Vagina (tissue), 2 donors: Measurements from ENCODE around the gene C10orf90. TPM values are rescaled to one million over a fixed set of nuclear protein-coding genes. Genes with fewer than 3 reads are reported as not detected.

Source experiments
- DNase-seq, 2 donors: peaks; one replicate each; pipeline ENCODE4 v3.0.0-alpha.2; 2017; ENCODE audit errors: extremely low spot score in 2 of 2
- H3K27ac ChIP-seq: fragments of 200-600 bp; sonication (generic); one replicate; pipeline ENCODE4 v1.5.1; 2019
- H3K27me3 ChIP-seq: fragments of 200-600 bp; sonication (generic); one replicate; pipeline ENCODE4 v1.5.1; 2019
- H3K36me3 ChIP-seq, 2 donors: fragments of 200-600 bp; sonication (generic); one replicate each; pipeline ENCODE4 v1.5.1; 2017 to 2019
- H3K4me1 ChIP-seq: fragments of 200-600 bp; sonication (generic); one replicate; pipeline ENCODE4 v1.5.1; 2019
- H3K4me3 ChIP-seq, 2 donors: fragments of 200-600 bp; sonication (generic); 1 replicate in 1 of 2; 2 replicates in 1 of 2; pipeline ENCODE4 v1.5.1; 2016 to 2019
- H3K9me3 ChIP-seq: fragments of 200-600 bp; sonication (generic); one replicate; pipeline ENCODE4 v1.5.1; 2019
- POLR2A ChIP-seq, 2 donors: fragments of 450-650 bp; IDR thresholded peaks; one replicate each; pipeline ENCODE4 v1.6.1; 2017; ENCODE audit warnings: antibody characterized with exemption in 2 of 2, mild to moderate bottlenecking in 2 of 2, moderate library complexity in 2 of 2
- POLR2AphosphoS5 ChIP-seq, 2 donors: sonication (generic); formaldehyde crosslinking; IDR thresholded peaks; one replicate each; pipeline ENCODE4 v1.9.0; 2017; ENCODE audit warnings: antibody characterized with exemption in 2 of 2, mild to moderate bottlenecking in 2 of 2, low read depth in 1 of 2; ENCODE audit not compliant: insufficient read depth in 1 of 2
- intact Hi-C: fragments of 100-400 bp; cut with DNase I; formaldehyde crosslinking; loops from one replicate; pipeline ENCODE4 v1.15.1; 2023
- total RNA-seq: library from RNA; depleted of rRNA; stranded (reverse); fragments of >200 nt; gene quantifications from one replicate; pipeline ENCODE4 v1.2.3, GENCODE V29; 2016
- TF ChIP-seq, protein P1 (sequence below), 3 experiments: fragments of 450-650 bp in 2 of 3; fragments of 200-600 bp in 1 of 3; sonication (generic) in 1 of 3; IDR thresholded peaks; one replicate each; pipeline ENCODE4 v1.5.1; 2017 to 2019; ENCODE audit warnings: antibody characterized with exemption in 3 of 3, mild to moderate bottlenecking in 2 of 3, moderate library complexity in 2 of 3

C10orf90 gene
- total RNA-seq, 1 donor from 2014 or later, result not detected

DNA sequence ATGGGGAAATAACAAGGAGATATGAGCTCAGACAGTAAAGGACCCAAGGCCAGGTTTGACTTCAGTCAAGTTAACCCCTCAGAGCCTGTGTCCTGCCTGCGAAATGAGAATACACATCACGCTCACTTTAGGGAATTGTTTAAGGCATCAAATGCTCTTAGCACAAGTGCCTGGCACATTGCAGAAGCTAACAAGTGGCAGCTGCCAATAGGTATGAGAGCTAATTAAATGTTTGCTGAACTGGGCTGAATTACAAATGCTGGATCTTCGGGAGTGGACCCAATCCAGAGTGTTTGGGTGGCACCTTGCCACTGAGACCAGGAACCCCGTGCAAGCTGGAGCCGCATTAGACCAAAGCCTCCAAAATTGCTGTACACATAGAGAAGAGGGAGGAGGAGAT, 136.8 kb downstream of the C10orf90 start:
- Histone ChIP-seq H3K9me3 (no peaks in the 10 kb centered on the region), H3K27ac (no peak overlapping the region), H3K36me3 (no peaks in the 10 kb centered on the region), H3K27me3 (no peaks in the 10 kb centered on the region), H3K4me1 (no peaks in the 10 kb centered on the region), H3K4me3 (no peak overlapping the region)
- DNase-seq, result no peak
- intact Hi-C loops, result no loop called here
- TF ChIP-seq, protein P1, sequence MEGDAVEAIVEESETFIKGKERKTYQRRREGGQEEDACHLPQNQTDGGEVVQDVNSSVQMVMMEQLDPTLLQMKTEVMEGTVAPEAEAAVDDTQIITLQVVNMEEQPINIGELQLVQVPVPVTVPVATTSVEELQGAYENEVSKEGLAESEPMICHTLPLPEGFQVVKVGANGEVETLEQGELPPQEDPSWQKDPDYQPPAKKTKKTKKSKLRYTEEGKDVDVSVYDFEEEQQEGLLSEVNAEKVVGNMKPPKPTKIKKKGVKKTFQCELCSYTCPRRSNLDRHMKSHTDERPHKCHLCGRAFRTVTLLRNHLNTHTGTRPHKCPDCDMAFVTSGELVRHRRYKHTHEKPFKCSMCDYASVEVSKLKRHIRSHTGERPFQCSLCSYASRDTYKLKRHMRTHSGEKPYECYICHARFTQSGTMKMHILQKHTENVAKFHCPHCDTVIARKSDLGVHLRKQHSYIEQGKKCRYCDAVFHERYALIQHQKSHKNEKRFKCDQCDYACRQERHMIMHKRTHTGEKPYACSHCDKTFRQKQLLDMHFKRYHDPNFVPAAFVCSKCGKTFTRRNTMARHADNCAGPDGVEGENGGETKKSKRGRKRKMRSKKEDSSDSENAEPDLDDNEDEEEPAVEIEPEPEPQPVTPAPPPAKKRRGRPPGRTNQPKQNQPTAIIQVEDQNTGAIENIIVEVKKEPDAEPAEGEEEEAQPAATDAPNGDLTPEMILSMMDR (IDR thresholded peaks at IDR 0.05), result no peak
- TF ChIP-seq POLR2A (IDR thresholded peaks at IDR 0.05) (no peak), POLR2AphosphoS5 (IDR thresholded peaks at IDR 0.05; ENCODE audit: insufficient read depth in 1 of 2, low read depth in 1 of 2) (no peak)

DNA sequence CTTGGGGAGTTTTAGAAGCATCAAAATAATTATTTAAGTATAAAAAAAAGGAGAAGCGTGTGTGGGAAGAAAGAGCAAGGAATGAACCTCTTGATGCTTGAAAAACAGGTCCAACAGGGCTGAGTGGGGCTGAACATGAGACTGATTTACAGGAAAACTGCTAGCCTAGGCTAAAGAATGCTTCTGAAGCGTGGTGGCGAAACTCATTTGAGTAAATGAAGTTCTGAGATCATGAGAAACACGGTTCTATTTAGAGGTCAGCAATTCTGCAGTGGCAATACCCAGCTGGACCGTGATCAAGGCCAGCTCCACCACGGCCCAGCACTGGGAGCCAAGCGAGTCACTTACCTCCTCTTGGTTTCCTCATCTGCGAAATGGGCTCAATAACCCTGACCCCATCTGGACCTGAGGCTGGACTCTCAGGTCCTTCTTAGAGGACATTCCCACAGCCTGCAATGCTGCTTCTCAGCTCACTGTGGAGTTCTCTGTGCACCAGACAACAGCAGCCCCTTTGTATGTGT, 142.1 kb downstream of the C10orf90 start:
- intact Hi-C loops, result no loop called here
- Histone ChIP-seq H3K36me3 (no peaks in the 10 kb centered on the region), H3K4me1 (no peaks in the 10 kb centered on the region), H3K27ac (no peak overlapping the region), H3K27me3 (no peaks in the 10 kb centered on the region), H3K9me3 (no peaks in the 10 kb centered on the region), H3K4me3 (no peak overlapping the region)
- TF ChIP-seq POLR2A (IDR thresholded peaks at IDR 0.05), result no peak
- TF ChIP-seq POLR2AphosphoS5 (IDR thresholded peaks at IDR 0.05; ENCODE audit: insufficient read depth in 1 of 2, low read depth in 1 of 2), result no peak
- TF ChIP-seq, protein P1 (IDR thresholded peaks at IDR 0.05), result no peak
- DNase-seq, result peak; percentile 34 to 40

DNA sequence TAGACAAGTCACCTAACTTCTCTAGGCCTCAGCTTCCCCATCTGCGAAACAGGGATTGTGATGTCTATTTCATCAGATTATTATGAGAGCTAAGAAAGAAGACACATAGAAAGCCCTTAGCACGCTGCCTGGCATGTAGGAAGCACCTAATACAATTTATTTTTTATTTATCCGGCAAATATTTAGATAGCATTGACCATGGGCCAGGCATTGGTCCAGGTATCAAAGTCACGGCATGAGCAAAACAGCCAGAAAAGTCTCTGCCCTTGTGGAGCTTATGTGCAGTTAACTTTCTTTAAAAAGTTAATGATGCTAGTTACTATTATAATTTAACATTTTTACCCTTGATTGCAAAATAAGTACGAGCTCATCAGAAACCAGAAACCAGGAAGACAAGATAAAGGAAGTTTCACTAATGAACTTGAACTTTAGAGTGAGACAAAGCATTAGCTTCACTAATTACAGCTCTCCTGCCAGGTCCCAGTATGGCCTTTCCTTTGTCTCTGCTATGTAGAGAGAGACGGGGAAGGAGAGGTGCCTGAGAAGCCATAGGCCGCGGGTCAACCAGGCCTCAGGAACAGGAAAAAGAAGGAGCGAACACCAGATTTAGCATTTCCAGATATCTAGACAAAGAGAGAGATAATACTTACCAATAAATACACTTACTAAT, 142.7 kb downstream of the C10orf90 start:
- Histone ChIP-seq H3K27ac (no peak overlapping the region), H3K4me1 (no peaks in the 10 kb centered on the region), H3K9me3 (no peaks in the 10 kb centered on the region), H3K36me3 (no peaks in the 10 kb centered on the region), H3K27me3 (no peaks in the 10 kb centered on the region), H3K4me3 (no peak overlapping the region)
- TF ChIP-seq POLR2A (IDR thresholded peaks at IDR 0.05), result no peak
- TF ChIP-seq, protein P1 (IDR thresholded peaks at IDR 0.05), result no peak
- TF ChIP-seq POLR2AphosphoS5 (IDR thresholded peaks at IDR 0.05; ENCODE audit: insufficient read depth in 1 of 2, low read depth in 1 of 2), result no peak
- intact Hi-C loops, result no loop called here
- DNase-seq, result peak in 1 of 2 donors; percentile 14

DNA sequence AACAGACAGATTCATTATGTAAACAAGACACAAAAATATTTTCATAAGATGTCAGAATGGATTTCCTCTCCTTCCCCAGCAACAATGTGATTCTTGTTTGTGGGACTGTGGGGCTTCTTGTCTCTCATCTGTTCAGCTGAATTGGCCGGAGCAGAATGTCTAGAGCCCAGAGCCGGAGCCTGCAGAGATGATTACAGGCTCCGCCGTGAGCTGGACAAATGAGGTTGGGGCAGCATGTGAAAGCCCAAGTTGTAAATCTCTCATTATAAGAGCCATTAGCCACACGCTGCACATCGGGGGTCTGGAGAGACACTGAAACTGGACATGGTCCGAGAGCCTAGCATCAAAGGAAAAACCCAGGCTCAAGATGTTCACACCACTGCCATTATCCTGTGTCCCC, 145.2 kb downstream of the C10orf90 start:
- H3K4me1 ChIP-seq, result no peaks in the 10 kb centered on the region
- intact Hi-C loops, result no loop called here
- no peaks in the 10 kb centered on the region for H3K27me3 ChIP-seq
- peak; percentile 31 to 67 for DNase-seq
- TF ChIP-seq, protein P1 (IDR thresholded peaks at IDR 0.05), result no peak
- no peak for TF ChIP-seq POLR2AphosphoS5 (IDR thresholded peaks at IDR 0.05; ENCODE audit: insufficient read depth in 1 of 2, low read depth in 1 of 2)
- TF ChIP-seq POLR2A (IDR thresholded peaks at IDR 0.05), result no peak
- no peaks in the 10 kb centered on the region for H3K36me3 ChIP-seq
- no peak overlapping the region for H3K4me3 ChIP-seq
- H3K9me3 ChIP-seq, result no peaks in the 10 kb centered on the region
- H3K27ac ChIP-seq, result no peak overlapping the region

DNA sequence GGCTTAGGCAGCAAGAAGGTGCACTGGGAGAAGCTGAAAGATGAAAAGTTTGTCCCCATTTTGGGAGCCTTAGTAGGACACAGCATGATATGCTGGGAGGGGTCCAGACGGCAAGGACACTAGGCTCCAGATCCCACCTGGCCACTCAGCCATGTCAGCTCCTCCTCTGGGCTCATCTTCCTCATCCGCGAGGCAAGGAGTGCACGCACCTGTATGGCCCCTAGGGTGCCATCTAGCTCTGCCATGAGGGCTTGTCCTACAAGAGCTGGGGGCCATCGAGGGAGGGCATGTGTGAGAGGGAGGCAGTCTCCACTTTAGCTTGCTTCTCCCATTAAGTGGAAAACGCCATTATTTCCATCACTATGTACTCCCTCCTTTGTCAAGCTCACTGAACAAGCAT, 146.0 kb downstream of the C10orf90 start:
- no peaks in the 10 kb centered on the region for H3K36me3 ChIP-seq
- H3K4me1 ChIP-seq, result no peaks in the 10 kb centered on the region
- TF ChIP-seq, protein P1 (IDR thresholded peaks at IDR 0.05), result no peak
- TF ChIP-seq POLR2AphosphoS5 (IDR thresholded peaks at IDR 0.05; ENCODE audit: insufficient read depth in 1 of 2, low read depth in 1 of 2), result no peak
- TF ChIP-seq POLR2A (IDR thresholded peaks at IDR 0.05), result no peak
- H3K27ac ChIP-seq, result no peak overlapping the region
- no peaks in the 10 kb centered on the region for H3K9me3 ChIP-seq
- H3K27me3 ChIP-seq, result no peaks in the 10 kb centered on the region
- peak; percentile 72 to 77 for DNase-seq
- no peak overlapping the region for H3K4me3 ChIP-seq
- intact Hi-C loops, result no loop called here
